OCI-LY3 (cell line): Measurements from ENCODE around the gene SARDH.
"Not testable (repeated sequence)": the region's sequence is repeated elsewhere in the genome, so short reads cannot be mapped to it uniquely, and the experiment has no call there.

Experiments used
- EZH2phosphoT487 ChIP-seq: fragments of 200-600 bp; shearing (Covaris generic); IDR thresholded peaks from 2 replicates; pipeline ENCODE4 v1.6.1; 2018; ENCODE audit warnings: antibody characterized with exemption, mixed run types, low read depth
- TF ChIP-seq, protein P1 (sequence below): fragments of 200-600, 300-600 bp; sonication (generic); IDR thresholded peaks from 2 replicates; pipeline ENCODE4 v1.5.1; 2014; ENCODE audit warnings: antibody characterized with exemption, low read length, low read depth

GRCh38 chr9:133675796-133676195, 62.4 kb downstream of the SARDH start:
- TF ChIP-seq, protein P1, sequence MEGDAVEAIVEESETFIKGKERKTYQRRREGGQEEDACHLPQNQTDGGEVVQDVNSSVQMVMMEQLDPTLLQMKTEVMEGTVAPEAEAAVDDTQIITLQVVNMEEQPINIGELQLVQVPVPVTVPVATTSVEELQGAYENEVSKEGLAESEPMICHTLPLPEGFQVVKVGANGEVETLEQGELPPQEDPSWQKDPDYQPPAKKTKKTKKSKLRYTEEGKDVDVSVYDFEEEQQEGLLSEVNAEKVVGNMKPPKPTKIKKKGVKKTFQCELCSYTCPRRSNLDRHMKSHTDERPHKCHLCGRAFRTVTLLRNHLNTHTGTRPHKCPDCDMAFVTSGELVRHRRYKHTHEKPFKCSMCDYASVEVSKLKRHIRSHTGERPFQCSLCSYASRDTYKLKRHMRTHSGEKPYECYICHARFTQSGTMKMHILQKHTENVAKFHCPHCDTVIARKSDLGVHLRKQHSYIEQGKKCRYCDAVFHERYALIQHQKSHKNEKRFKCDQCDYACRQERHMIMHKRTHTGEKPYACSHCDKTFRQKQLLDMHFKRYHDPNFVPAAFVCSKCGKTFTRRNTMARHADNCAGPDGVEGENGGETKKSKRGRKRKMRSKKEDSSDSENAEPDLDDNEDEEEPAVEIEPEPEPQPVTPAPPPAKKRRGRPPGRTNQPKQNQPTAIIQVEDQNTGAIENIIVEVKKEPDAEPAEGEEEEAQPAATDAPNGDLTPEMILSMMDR, result not testable (repeated sequence)
- not testable (repeated sequence) for TF ChIP-seq EZH2phosphoT487
